Ovary (tissue), 3 donors: Measurements from ENCODE around the gene USH1G.

Experiments
- POLR2A ChIP-seq: fragments of 450-650 bp; IDR thresholded peaks from one replicate; pipeline ENCODE4 v1.6.1; 2017; ENCODE audit warnings: antibody characterized with exemption, mild to moderate bottlenecking, moderate library complexity
- TF ChIP-seq, protein P1 (sequence below), 3 donors: fragments of 450-650 bp in 2 of 3; fragments of 200-600 bp in 1 of 3; IDR thresholded peaks; one replicate each; pipeline versions ENCODE4 v1.5.1 to v1.8.0; 2016 to 2022; ENCODE audit warnings: antibody characterized with exemption in 3 of 3, mild to moderate bottlenecking in 1 of 3
- donor health status: DM: no; HTN: no; CAD: no.

- TF ChIP-seq, protein P1, sequence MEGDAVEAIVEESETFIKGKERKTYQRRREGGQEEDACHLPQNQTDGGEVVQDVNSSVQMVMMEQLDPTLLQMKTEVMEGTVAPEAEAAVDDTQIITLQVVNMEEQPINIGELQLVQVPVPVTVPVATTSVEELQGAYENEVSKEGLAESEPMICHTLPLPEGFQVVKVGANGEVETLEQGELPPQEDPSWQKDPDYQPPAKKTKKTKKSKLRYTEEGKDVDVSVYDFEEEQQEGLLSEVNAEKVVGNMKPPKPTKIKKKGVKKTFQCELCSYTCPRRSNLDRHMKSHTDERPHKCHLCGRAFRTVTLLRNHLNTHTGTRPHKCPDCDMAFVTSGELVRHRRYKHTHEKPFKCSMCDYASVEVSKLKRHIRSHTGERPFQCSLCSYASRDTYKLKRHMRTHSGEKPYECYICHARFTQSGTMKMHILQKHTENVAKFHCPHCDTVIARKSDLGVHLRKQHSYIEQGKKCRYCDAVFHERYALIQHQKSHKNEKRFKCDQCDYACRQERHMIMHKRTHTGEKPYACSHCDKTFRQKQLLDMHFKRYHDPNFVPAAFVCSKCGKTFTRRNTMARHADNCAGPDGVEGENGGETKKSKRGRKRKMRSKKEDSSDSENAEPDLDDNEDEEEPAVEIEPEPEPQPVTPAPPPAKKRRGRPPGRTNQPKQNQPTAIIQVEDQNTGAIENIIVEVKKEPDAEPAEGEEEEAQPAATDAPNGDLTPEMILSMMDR (IDR thresholded peaks at IDR 0.05) = no peak
- no peak for TF ChIP-seq POLR2A
Measured at GRCh38 chr17:74950207-74950606, 27.2 kb upstream of the USH1G start.
